WTC11 (cell line): ENCODE measurements around the gene GPR153. TPM values are rescaled to one million over a fixed set of nuclear protein-coding genes. Genes with fewer than 3 reads are reported as not detected.
A peak's percentile ranks its signal among the peaks of the same experiment; 100 is the strongest.

Experiments
- ATAC-seq: fragments of 200-7000 bp; cut with Tn5 transposase; 2 replicates; pipeline ENCODE4 v1.10.0; 2021; ENCODE audit warnings: mild to moderate bottlenecking, moderate library complexity
- CTCF ChIA-PET: fragments of 300-600 bp; sonication (Branson Sonifier 250); formaldehyde crosslinking; loops from one replicate; lab custom pipeline; 2021; ENCODE audit warnings: antibody characterized with exemption; lab: Charles Lee
- POLR2A ChIA-PET: fragments of 350-600 bp; sonication (Branson Sonifier 250); formaldehyde crosslinking; loops from one replicate; lab custom pipeline; 2021; ENCODE audit warnings: antibody characterized with exemption; lab: Charles Lee
- DNase-seq: peaks from one replicate; pipeline ENCODE4 v3.0.0; 2021; ENCODE audit warnings: low spot score
- H3K27ac Mint-ChIP-seq: 2 replicates; pipeline ENCODE4 v1.8.0; 2021; ENCODE audit warnings: mixed read lengths
- H3K27me3 Mint-ChIP-seq: 2 replicates; pipeline ENCODE4 v1.8.0; 2021; ENCODE audit warnings: low read depth, mild to moderate bottlenecking, moderate library complexity, mixed read lengths
- H3K36me3 Mint-ChIP-seq: 2 replicates; pipeline ENCODE4 v1.8.0; 2021; ENCODE audit warnings: mixed read lengths
- H3K4me1 Mint-ChIP-seq: 2 replicates; pipeline ENCODE4 v1.8.0; 2022; ENCODE audit warnings: mixed read lengths
- H3K4me3 Mint-ChIP-seq: 2 replicates; pipeline ENCODE4 v1.8.0; 2021; ENCODE audit warnings: mild to moderate bottlenecking, moderate library complexity, mixed read lengths
- H3K9me3 Mint-ChIP-seq: 2 replicates; pipeline ENCODE4 v1.8.0; 2021; ENCODE audit warnings: mixed read lengths
- ATF3 ChIP-seq: sonication (generic); formaldehyde crosslinking; conservative IDR thresholded peaks from 2 replicates; pipeline ENCODE4 v1.8.1; 2022; ENCODE audit warnings: mild to moderate bottlenecking, missing genetic modification reagents
- E2F4 ChIP-seq: sonication (generic); formaldehyde crosslinking; IDR thresholded peaks from 2 replicates; pipeline ENCODE4 v1.8.1; 2022; ENCODE audit warnings: low read depth, mild to moderate bottlenecking, moderate library complexity, missing genetic modification reagents, borderline replicate concordance
- ESRRA ChIP-seq: sonication (generic); formaldehyde crosslinking; IDR thresholded peaks from 2 replicates; pipeline ENCODE4 v1.8.1; 2022; ENCODE audit warnings: mild to moderate bottlenecking, missing genetic modification reagents, borderline replicate concordance
- FOXP4 ChIP-seq: sonication (generic); formaldehyde crosslinking; IDR thresholded peaks from 2 replicates; pipeline ENCODE4 v1.8.0; 2022; ENCODE audit warnings: mild to moderate bottlenecking, missing genetic modification reagents
- HMGA2 ChIP-seq: fragments of 250-450 bp; sonication (Bioruptor Pico); IDR thresholded peaks from 2 replicates; pipeline ENCODE4 v1.4.0; 2021; ENCODE audit warnings: mild to moderate bottlenecking, moderate library complexity
- IRF1 ChIP-seq: sonication (generic); formaldehyde crosslinking; IDR thresholded peaks from 2 replicates; pipeline ENCODE4 v1.8.0; 2023; ENCODE audit warnings: missing genetic modification reagents
- IRF2 ChIP-seq: sonication (generic); formaldehyde crosslinking; IDR thresholded peaks from 2 replicates; pipeline ENCODE4 v1.8.0; 2022; ENCODE audit warnings: low read depth, missing genetic modification reagents, borderline replicate concordance
- MXD4 ChIP-seq: fragments of 250-450 bp; sonication (Bioruptor Pico); IDR thresholded peaks from 2 replicates; pipeline ENCODE4 v1.8.0; 2021; ENCODE audit warnings: mild to moderate bottlenecking, moderate library complexity, borderline replicate concordance
- NR3C1 ChIP-seq: sonication (generic); formaldehyde crosslinking; conservative IDR thresholded peaks from 2 replicates; pipeline ENCODE4 v1.8.1; 2023; ENCODE audit warnings: low read depth, mild to moderate bottlenecking, missing genetic modification reagents
- RORB ChIP-seq: fragments of 250-450 bp; sonication (Bioruptor Pico); IDR thresholded peaks from 2 replicates; pipeline ENCODE4 v1.9.0; 2021; ENCODE audit warnings: mild to moderate bottlenecking
- SMAD3 ChIP-seq: sonication (generic); formaldehyde crosslinking; IDR thresholded peaks from 2 replicates; pipeline ENCODE4 v1.8.0; 2022; ENCODE audit warnings: missing genetic modification reagents, mild to moderate bottlenecking, borderline replicate concordance
- USF1 ChIP-seq: sonication (generic); formaldehyde crosslinking; IDR thresholded peaks from 2 replicates; pipeline ENCODE4 v1.8.0; 2022; ENCODE audit warnings: mild to moderate bottlenecking, missing genetic modification reagents
- USF2 ChIP-seq: sonication (generic); formaldehyde crosslinking; IDR thresholded peaks from 2 replicates; pipeline ENCODE4 v1.8.1; 2023; ENCODE audit warnings: mild to moderate bottlenecking, missing genetic modification reagents, moderate library complexity
- ZBTB21 ChIP-seq: sonication (generic); formaldehyde crosslinking; IDR thresholded peaks from 2 replicates; pipeline ENCODE4 v1.8.1; 2023; ENCODE audit warnings: mild to moderate bottlenecking, missing genetic modification reagents, borderline replicate concordance
- ZBTB43 ChIP-seq: sonication (generic); formaldehyde crosslinking; IDR thresholded peaks from 2 replicates; pipeline ENCODE4 v1.8.1; 2023; ENCODE audit warnings: mild to moderate bottlenecking, missing genetic modification reagents
- ZMAT4 ChIP-seq: fragments of 250-450 bp; sonication (Bioruptor Pico); IDR thresholded peaks from 2 replicates; pipeline ENCODE4 v1.9.0; 2021; ENCODE audit warnings: mild to moderate bottlenecking
- ZNF219 ChIP-seq: sonication (generic); formaldehyde crosslinking; IDR thresholded peaks from 2 replicates; pipeline ENCODE4 v1.8.0; 2023; ENCODE audit warnings: missing genetic modification reagents, mild to moderate bottlenecking, borderline replicate concordance
- ZNF317 ChIP-seq: sonication (generic); formaldehyde crosslinking; IDR thresholded peaks from 2 replicates; pipeline ENCODE4 v1.8.1; 2023; ENCODE audit warnings: low read depth, mild to moderate bottlenecking, moderate library complexity, missing genetic modification reagents, borderline replicate concordance
- ZNF396 ChIP-seq: fragments of 250-450 bp; sonication (Bioruptor Pico); IDR thresholded peaks from 2 replicates; pipeline ENCODE4 v1.8.0; 2021; ENCODE audit warnings: mild to moderate bottlenecking, moderate library complexity, borderline replicate concordance
- ZNF416 ChIP-seq: fragments of 250-450 bp; sonication (Bioruptor Pico); IDR thresholded peaks from 2 replicates; pipeline ENCODE4 v1.9.0; 2021; ENCODE audit warnings: mild to moderate bottlenecking, inconsistent platforms
- ZNF532 ChIP-seq: fragments of 250-450 bp; sonication (Bioruptor Pico); IDR thresholded peaks from 2 replicates; pipeline ENCODE4 v1.9.0; 2021; ENCODE audit warnings: mild to moderate bottlenecking, borderline replicate concordance
- total RNA-seq: library from RNA; stranded (reverse); gene quantifications from 3 replicates; pipeline ENCODE4 v1.2.3, GENCODE V29; 2021

GPR153 gene
- total RNA-seq, 1 experiment from 2014 or later, result 13.4 TPM

GRCh38 chr1:6207921-6208320, 53.0 kb downstream of the GPR153 start (continued):
- TF ChIP-seq ZMAT4, result no peak
- TF ChIP-seq ZBTB21, result no peak

GRCh38 chr1:6207075-6207885, 53.6 kb downstream of the GPR153 start:
- Mint-ChIP-seq H3K36me3 (no peaks in the 10 kb centered on the region), H3K4me1 (peaks cover 21% of the 10 kb centered on the region)
- POLR2A ChIA-PET, result interaction anchor here (0.6 to 1.5 kb wide), 4 partner anchors 19 to 52 kb away, joined by 3 to 10 read pairs (median 4); no protein-coding TSS in a partner anchor

More at GRCh38 chr1:6207075-6207885, 53.6 kb downstream of the GPR153 start:
- H3K4me3 Mint-ChIP-seq, result peak overlapping the region; percentile 62
- no peaks in the 10 kb centered on the region for H3K9me3 Mint-ChIP-seq
- H3K27me3 Mint-ChIP-seq, result peaks cover 29% of the 10 kb centered on the region
- ATAC-seq (no peak), DNase-seq (no peak)
- TF ChIP-seq USF2 (CRISPR knock-in tag), result no peak
- TF ChIP-seq ZNF416, result no peak
- no peak for TF ChIP-seq ESRRA (CRISPR knock-in tag)
- no peak for TF ChIP-seq HMGA2 (CRISPR knock-in tag)
- TF ChIP-seq FOXP4, result no peak
- TF ChIP-seq IRF1 (CRISPR knock-in tag), result no peak
- no peak for TF ChIP-seq RORB (CRISPR knock-in tag)
- no peak for TF ChIP-seq NR3C1 (CRISPR knock-in tag)
- TF ChIP-seq ZNF532 (CRISPR knock-in tag), result no peak
- TF ChIP-seq E2F4 (CRISPR knock-in tag), result no peak
- no peak for TF ChIP-seq USF1 (CRISPR knock-in tag)
- TF ChIP-seq MXD4, result no peak
- TF ChIP-seq SMAD3 (CRISPR knock-in tag), result no peak
- no peak for TF ChIP-seq ATF3
- TF ChIP-seq ZBTB21, result no peak
- TF ChIP-seq ZBTB43, result no peak
- TF ChIP-seq ZNF396 (CRISPR knock-in tag), result no peak
- TF ChIP-seq ZNF317, result no peak
- no peak for TF ChIP-seq ZNF219
- TF ChIP-seq IRF2, result no peak
- H3K27ac Mint-ChIP-seq, result no peak overlapping the region
- CTCF ChIA-PET, result interaction anchor here (1.1 to 10.3 kb wide), 13 partner anchors 12 to 253 kb away, joined by 5 to 489 read pairs (median 8); partner anchors contain the start of genes CHD5, HES2, HES3 and ICMT
